ENCODE measurements around the gene ACAN. TPM values are rescaled to one million over a fixed set of nuclear protein-coding genes. Genes with fewer than 3 reads are reported as not detected.

The ACAN gene
- polyA plus RNA-seq, 3 donors: not detected

- Mint-ChIP-seq H3K4me1 (no peaks in the 10 kb centered on the region), H3K36me3 (no peaks in the 10 kb centered on the region), H3K4me3 (no peak overlapping the region), H3K27ac (no peak overlapping the region), H3K27me3 (ENCODE audit: low read depth in 3 of 3) (peaks cover 0 to 3% (median 2%) of the 10 kb centered on the region in 3 donors), H3K9me3 (peaks cover 0 to 1% (median 0%) of the 10 kb centered on the region in 7 donors)
- no CpG with 5 or more reads among the region's 4 CpGs for WGBS (ENCODE audit: insufficient coverage)
- Histone ChIP-seq H3K9me3 (replicated peaks in 1 of 2; ENCODE audit: control insufficient read depth in 1 of 2, insufficient read depth in 1 of 2, low read length in 2 of 2) (no peaks in the 10 kb centered on the region), H3K4me2 (replicated peaks; ENCODE audit: extremely low read depth, low read length, poor library complexity, severe bottlenecking) (no peak overlapping the region), H3K27me3 (ENCODE audit: control insufficient read depth in 2 of 2, insufficient read depth in 2 of 2, low read length in 2 of 2) (no peaks in the 10 kb centered on the region), H3K36me3 (replicated peaks in 1 of 2; ENCODE audit: control insufficient read depth in 1 of 2, insufficient read depth in 2 of 2, low read length in 2 of 2) (no peaks in the 10 kb centered on the region), H3K27ac (ENCODE audit: low read depth in 1 of 2, low read length in 2 of 2) (no peak overlapping the region), H3K9ac (ENCODE audit: insufficient read depth, low read length, poor library complexity, severe bottlenecking) (no peak overlapping the region), H3K4me1 (ENCODE audit: control insufficient read depth in 1 of 2, insufficient read depth in 2 of 2, low read length in 2 of 2) (no peaks in the 10 kb centered on the region), H2AFZ (ENCODE audit: insufficient read depth, low read depth, low read length, poor library complexity, severe bottlenecking) (no peak overlapping the region), H3K4me3 (replicated peaks in 1 of 3; ENCODE audit: low read depth in 2 of 3, low read length in 3 of 3) (no peak overlapping the region), H3K79me2 (ENCODE audit: insufficient read depth, low read length) (no peaks in the 10 kb centered on the region), H4K20me1 (ENCODE audit: insufficient read depth, low read length) (no peaks in the 10 kb centered on the region)
- TF ChIP-seq CTCF (IDR thresholded peaks at IDR 0.05): no peak
- DNase-seq: no peak
- intact Hi-C loops (cut with micrococcal nuclease): no loop called here
These were observed 31.9 kb downstream of the ACAN start for GRCh38 chr15:88835119-88835518.

- TF ChIP-seq CTCF (IDR thresholded peaks at IDR 0.05): no peak
- no peaks in the 10 kb centered on the region for H3K4me1 ChIP-seq (ENCODE audit: control insufficient read depth in 1 of 2, insufficient read depth in 2 of 2, low read length in 2 of 2)
- no peak overlapping the region for H3K4me3 ChIP-seq (replicated peaks in 1 of 3; ENCODE audit: low read depth in 2 of 3, low read length in 3 of 3)
- intact Hi-C loops (cut with micrococcal nuclease): no loop called here
- H3K4me1 Mint-ChIP-seq: no peaks in the 10 kb centered on the region
- H3K9ac ChIP-seq (ENCODE audit: insufficient read depth, low read length, poor library complexity, severe bottlenecking): peak overlapping the region; percentile 1
- H3K27ac ChIP-seq (ENCODE audit: low read depth in 1 of 2, low read length in 2 of 2): no peak overlapping the region
- no peaks in the 10 kb centered on the region for H4K20me1 ChIP-seq (ENCODE audit: insufficient read depth, low read length)
- no peak overlapping the region for H2AFZ ChIP-seq (ENCODE audit: insufficient read depth, low read depth, low read length, poor library complexity, severe bottlenecking)
- no peaks in the 10 kb centered on the region for H3K79me2 ChIP-seq (ENCODE audit: insufficient read depth, low read length)
- H3K4me3 Mint-ChIP-seq: no peak overlapping the region
- no peak overlapping the region for H3K27ac Mint-ChIP-seq
- no peaks in the 10 kb centered on the region for H3K9me3 ChIP-seq (replicated peaks in 1 of 2; ENCODE audit: control insufficient read depth in 1 of 2, insufficient read depth in 1 of 2, low read length in 2 of 2)
- no peaks in the 10 kb centered on the region for H3K36me3 Mint-ChIP-seq
- peaks cover 0 to 3% (median 2%) of the 10 kb centered on the region in 3 donors for H3K27me3 Mint-ChIP-seq (ENCODE audit: low read depth in 3 of 3)
- H3K4me2 ChIP-seq (replicated peaks; ENCODE audit: extremely low read depth, low read length, poor library complexity, severe bottlenecking): no peak overlapping the region
- DNase-seq: no peak
- H3K9me3 Mint-ChIP-seq: peaks cover 0 to 1% (median 0%) of the 10 kb centered on the region in 7 donors
- no CpG with 5 or more reads among the region's 2 CpGs for WGBS (ENCODE audit: insufficient coverage)
- no peaks in the 10 kb centered on the region for H3K36me3 ChIP-seq (replicated peaks in 1 of 2; ENCODE audit: control insufficient read depth in 1 of 2, insufficient read depth in 2 of 2, low read length in 2 of 2)
- no peaks in the 10 kb centered on the region for H3K27me3 ChIP-seq (ENCODE audit: control insufficient read depth in 2 of 2, insufficient read depth in 2 of 2, low read length in 2 of 2)
These were observed 32.4 kb downstream of the ACAN start for GRCh38 chr15:88835646-88836045.

All from CD14-positive monocyte (primary cell).